Mononuclear cell (primary cell): ENCODE data around the gene PSMC3. TPM values are rescaled to one million over a fixed set of nuclear protein-coding genes. Genes with fewer than 3 reads are reported as not detected.
A peak's percentile ranks its signal among the peaks of the same experiment; 100 is the strongest.

Experiments used
- H3K27me3 ChIP-seq: 2 replicates; pipeline ENCODE4 v1.6.0; 2011; ENCODE audit warnings: low read length, control low read depth; ENCODE audit not compliant: insufficient read depth
- H3K4me1 ChIP-seq: 2 replicates; pipeline ENCODE4 v1.5.1; 2011; ENCODE audit warnings: mild to moderate bottlenecking, low read length, control low read depth; ENCODE audit not compliant: insufficient read depth
- H3K4me3 ChIP-seq: 2 replicates; pipeline ENCODE4 v1.5.1; 2011; ENCODE audit warnings: mild to moderate bottlenecking, low read length, moderate library complexity
- H3K9me3 ChIP-seq: 2 replicates; pipeline ENCODE4 v1.5.1; 2011; ENCODE audit warnings: low read depth, mild to moderate bottlenecking, control low read depth, low read length
- total RNA-seq: library from RNA; depleted of rRNA; stranded (reverse); fragments of >200 nt; gene quantifications from one replicate; pipeline ENCODE4 v1.2.3, GENCODE V29; 2012

PSMC3 gene
- total RNA-seq, 1 donor: 48.7 TPM

DNA sequence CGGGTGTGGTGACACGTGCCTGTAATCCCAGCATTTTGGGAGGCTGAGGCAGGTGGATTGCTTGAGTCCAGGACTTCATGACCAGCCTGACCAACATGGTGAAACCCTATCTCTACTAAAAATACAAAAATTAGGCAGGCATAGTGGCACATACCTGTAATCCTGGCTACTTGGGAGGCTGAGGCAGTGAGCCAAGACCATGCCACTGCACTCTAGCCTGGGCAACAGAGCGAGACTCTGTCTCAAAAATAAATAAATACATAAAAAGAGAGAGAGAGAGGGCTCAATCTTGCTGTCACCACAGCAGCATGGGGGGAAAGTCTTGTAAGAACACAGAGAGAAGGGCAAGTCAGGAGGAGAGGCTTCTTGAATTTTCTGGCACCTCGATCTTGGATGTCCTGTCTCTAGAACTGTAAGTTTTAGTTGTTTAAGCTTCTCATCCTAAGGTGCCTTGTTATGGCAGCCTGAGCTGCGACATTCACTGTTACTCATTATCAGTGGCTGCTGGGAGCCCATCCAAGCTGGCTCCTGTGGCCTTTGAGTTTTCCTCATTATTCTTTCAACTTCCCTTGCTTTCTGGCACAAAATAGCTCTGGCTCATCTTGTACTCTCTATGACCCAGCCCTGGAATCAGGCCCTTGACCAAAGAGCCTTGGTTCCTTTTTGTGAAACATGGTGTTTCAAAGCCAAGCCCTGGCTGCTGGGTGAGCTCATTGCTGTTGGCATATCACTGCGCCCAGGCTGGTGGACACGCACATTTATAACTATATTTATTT is 8.0 kb upstream of the PSMC3 start:
- no peaks in the 10 kb centered on the region for H3K4me1 ChIP-seq
- H3K27me3 ChIP-seq: no peaks in the 10 kb centered on the region
- no peaks in the 10 kb centered on the region for H3K9me3 ChIP-seq
- H3K4me3 ChIP-seq: no peak overlapping the region

DNA sequence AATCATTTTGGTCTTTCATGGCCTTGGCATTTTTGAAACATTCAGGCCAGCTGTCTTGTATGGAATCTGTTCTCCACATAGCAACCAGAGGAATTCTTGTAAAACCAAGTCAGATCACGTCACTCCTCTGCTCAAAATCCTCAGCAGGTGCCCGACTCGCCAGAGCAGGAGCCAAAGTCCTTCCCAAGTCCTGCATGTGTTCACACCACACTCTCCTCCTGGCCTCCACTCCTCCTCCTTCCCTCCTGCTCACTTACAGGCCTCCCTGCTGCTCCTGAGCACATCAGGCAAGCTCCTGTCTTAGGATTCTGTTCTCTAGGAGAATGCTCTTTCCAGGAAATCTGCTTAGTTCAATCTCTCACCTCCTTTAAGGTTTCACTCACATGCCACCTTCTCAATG is 6.9 kb upstream of the PSMC3 start:
- H3K4me1 ChIP-seq: no peaks in the 10 kb centered on the region
- H3K4me3 ChIP-seq: no peak overlapping the region
- H3K9me3 ChIP-seq: no peaks in the 10 kb centered on the region
- H3K27me3 ChIP-seq: no peaks in the 10 kb centered on the region

DNA sequence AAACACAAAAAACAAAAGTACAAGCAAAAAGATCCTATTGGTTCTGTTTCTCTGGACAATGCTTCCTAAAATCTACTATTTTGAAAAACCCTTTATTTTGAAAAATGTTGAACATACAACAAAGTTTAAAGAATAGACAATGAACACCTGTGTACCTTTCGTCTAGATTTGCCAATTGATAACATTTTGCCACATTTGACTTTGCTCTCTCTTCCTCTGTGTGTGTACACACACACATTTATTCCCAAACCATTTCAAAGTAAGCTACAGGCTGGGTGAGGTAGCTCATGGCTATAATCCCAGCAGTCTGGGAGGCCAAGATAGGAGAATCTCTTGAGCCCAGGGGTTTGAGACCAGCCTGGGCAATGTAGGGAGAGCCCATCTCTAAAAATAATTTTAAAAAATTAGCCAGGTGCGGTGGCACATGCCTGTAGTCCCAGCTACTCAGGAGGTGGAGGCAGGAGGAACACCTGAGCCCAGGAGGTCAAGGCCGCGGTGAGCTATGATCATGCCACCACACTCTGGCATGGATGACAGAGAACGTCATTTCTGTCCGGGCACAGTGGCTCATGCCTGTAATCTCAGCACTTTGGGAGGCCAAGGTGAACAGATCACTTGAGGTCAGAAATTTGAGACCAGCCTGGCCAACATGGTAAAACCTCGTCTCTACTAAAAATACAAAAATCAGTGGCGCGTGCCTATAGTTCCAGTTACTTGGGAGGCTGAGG is 5.3 kb upstream of the PSMC3 start:
- Histone ChIP-seq H3K4me1 (peaks cover 6% of the 10 kb centered on the region), H3K4me3 (no peak overlapping the region), H3K27me3 (no peaks in the 10 kb centered on the region), H3K9me3 (no peaks in the 10 kb centered on the region)

DNA sequence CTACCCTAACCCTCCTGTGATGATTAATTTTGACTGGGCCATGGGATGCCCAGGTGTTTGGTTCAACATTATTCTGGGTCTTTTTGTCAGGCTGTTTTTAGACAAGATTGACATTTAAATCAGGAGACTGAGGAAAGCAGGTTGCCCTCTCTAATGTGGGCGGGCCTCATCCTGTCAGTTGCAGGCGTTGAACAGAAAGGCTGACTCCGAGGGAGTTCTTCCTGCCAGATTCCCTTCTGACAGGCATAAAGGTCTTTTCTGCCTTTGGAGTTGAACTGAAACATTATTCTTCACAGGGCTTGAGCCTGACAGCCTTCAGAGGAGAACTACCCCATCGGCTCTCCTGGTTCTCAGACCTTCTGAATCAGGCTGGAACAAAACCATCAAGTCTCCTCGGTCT is 4.3 kb upstream of the PSMC3 start:
- Histone ChIP-seq H3K9me3 (no peaks in the 10 kb centered on the region), H3K27me3 (no peaks in the 10 kb centered on the region), H3K4me1 (peaks cover 8% of the 10 kb centered on the region), H3K4me3 (no peak overlapping the region)

DNA sequence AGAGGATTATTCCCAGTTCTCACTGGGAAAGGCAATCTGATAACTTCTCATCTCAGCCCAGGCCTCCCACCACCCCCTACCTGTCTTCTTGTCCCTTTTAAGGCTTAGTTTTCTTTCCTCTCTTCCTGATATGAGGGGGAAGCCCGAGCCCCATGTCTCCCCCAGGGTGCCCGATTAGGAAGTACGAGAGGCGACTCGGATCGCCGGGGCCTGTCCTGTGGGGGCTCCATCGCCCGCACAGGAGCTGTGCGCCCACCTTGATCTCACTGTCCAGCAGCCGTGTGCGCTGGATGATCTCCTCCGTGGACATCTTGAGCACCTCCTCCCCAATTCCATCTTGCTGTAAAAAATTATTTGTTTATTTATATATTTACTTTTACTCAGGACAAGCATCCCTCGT is 628 bp downstream of the PSMC3 start:
- Histone ChIP-seq H3K9me3 (no peaks in the 10 kb centered on the region), H3K4me1 (peaks cover 18% of the 10 kb centered on the region), H3K27me3 (no peaks in the 10 kb centered on the region), H3K4me3 (peak overlapping the region; percentile 99)

DNA sequence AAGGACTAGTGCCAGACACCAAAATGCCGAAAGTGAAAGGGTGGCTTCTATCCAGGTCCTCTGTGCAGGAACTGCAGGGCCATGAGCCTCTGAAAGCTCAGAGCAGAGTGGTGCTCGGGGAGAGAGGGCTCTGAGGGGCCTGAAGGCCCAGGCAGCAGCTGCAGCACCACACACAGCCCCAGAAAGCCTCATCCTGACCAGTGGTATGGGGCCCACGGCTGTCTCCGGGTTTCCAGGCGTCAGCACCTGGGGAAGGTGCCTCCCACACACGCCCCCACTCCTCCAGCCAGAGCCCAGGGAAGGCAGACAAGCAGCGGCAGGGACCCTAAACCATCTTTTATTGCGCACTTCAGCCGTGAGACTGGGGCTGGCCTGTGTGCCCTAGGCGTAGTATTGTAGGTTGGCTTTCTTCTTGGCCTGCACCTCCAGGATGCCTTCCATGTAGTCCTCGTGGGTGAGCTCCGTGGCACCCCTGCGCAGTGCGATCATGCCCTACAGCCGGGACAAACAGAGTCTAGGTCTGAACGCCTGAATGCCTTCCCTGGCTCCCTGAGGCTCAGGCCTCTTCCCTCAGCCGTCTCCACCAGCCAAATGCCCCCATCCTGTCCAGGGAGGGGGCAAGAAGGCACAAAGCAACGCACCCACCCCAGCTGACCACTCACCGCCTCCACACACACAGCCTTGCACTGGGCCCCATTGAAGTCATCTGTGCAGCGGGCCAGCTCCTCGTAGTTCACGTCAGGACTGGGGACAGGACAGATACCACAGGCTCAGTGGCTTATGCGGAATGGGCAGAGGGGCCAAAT is 7.6 kb downstream of the PSMC3 start:
- Histone ChIP-seq H3K27me3 (no peaks in the 10 kb centered on the region), H3K4me1 (no peaks in the 10 kb centered on the region), H3K9me3 (no peaks in the 10 kb centered on the region), H3K4me3 (no peak overlapping the region)

DNA sequence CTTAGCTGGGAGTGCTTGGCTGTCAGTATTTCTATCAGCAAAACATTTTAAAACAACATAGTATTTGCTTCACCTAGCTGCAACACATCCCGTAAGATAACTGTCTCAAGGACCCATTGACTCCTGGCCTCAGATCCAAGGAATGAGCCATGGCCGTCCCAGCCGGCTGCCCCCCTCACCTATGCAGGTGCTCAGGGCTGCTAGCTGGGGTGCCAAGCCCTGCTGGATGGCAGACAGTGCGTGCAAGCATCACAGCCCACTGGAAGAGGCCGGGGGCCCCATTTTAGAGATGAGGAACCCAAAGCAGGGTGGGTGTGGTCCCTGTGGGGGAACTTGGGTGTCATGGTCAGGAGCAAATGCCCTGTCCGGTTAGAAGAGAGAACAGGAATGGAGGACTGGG is 8.5 kb downstream of the PSMC3 start:
- Histone ChIP-seq H3K4me1 (no peaks in the 10 kb centered on the region), H3K9me3 (no peaks in the 10 kb centered on the region), H3K27me3 (no peaks in the 10 kb centered on the region), H3K4me3 (no peak overlapping the region)

DNA sequence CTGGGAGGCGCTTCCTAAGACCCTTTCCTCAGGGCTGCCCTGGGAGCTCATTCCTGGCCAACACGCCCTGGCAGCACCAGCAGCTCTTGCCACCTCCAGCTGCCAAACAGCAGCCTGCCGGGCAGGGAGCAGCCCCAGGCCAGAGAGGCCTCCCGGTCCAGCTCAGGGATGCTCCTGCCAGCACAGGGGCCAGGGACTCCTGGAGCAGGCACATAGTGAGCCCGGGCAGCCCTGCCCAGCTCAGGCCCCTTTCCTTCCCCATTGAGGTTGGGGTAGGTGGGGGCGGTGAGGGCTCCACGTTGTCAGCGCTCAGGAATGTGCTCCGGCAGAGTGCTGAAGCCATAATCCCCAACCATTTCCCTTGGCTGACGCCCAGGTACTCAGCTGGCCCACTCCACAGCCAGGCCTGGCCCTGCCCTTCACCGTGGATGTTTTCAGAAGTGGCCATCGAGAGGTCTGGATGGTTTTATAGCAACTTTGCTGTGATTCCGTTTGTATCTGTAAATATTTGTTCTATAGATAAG is 10.2 kb downstream of the PSMC3 start:
- Histone ChIP-seq H3K4me3 (no peak overlapping the region), H3K9me3 (no peaks in the 10 kb centered on the region), H3K4me1 (no peaks in the 10 kb centered on the region), H3K27me3 (no peaks in the 10 kb centered on the region)

DNA sequence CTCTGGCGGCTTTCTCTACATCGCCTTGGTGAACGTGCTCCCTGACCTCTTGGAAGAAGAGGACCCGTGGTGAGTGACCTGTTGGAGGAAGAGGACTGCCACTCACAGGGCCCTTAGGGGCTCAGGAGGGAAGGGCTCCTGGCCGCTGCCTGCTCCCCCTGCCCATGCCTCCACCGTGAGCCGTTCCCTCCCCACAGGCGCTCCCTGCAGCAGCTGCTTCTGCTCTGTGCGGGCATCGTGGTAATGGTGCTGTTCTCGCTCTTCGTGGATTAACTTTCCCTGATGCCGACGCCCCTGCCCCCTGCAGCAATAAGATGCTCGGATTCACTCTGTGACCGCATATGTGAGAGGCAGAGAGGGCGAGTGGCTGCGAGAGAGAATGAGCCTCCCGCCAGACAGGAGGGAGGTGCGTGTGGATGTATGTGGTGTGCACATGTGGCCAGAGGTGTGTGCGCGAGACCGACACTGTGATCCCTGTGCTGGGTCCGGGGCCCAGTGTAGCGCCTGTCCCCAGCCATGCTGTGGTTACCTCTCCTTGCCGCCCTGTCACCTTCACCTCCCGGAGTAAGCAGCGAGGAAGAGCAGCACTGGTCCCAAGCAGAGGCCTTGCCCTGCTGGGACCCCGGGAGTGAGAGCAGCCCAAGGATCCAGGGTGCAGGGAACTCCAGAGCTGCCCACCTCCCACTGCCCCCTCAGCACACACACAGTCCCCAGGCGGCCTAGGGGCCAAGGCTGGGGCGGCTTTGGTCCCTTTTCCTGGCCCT is 11.0 kb downstream of the PSMC3 start:
- no peaks in the 10 kb centered on the region for H3K27me3 ChIP-seq
- H3K9me3 ChIP-seq: no peaks in the 10 kb centered on the region
- no peaks in the 10 kb centered on the region for H3K4me1 ChIP-seq
- H3K4me3 ChIP-seq: no peak overlapping the region

DNA sequence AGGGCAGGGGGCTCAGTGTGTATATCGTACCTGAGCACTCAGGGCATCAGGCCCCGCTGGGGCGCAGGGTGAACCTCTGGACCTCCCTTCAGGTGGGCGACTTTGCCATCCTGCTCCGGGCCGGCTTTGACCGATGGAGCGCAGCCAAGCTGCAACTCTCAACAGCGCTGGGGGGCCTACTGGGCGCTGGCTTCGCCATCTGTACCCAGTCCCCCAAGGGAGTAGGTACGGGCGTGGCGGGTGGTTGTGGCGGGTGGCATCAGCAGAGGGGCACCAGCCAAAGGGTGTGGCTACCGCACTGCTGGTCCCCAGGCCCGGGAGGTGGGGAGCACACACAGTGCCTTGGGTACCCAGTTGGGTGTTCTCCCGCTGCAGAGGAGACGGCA is 11.6 kb downstream of the PSMC3 start:
- no peak overlapping the region for H3K4me3 ChIP-seq

DNA sequence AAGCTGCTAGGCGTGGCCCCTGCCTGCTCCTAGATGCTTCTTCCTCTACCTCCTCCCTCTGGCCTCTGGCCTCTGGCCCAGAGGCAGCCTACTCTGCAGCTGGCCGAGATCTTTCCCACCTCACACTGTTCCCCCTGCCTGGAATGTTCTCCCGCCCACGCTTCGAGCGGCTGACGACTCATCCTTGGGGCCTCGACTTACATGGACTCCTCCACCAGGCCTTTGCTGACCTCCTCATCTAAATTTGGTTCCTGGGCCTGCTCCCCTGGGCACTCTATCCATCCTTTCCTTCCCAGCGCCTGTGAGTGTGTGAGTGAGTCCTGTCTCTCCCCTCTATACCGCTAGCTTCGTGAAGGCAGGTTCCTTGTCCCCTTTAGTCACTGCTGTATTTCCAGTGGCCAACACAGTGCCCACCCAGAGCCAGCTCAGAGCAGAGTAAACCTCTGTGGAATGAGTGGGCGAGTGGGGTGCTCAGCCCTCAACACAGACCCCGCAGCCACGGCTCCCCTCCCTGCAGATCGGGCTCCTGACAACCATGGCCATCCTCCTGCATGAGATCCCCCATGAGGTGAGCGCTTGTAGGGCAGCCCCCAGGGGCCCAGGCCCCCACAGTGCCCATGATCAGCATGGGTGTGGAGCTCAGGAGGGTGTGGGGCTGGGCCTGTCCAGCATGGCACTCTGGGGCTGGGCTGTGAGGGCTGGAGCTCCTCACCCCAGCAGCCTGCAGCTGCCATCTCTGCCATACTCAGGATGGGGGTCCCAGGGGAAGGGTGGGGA is 12.1 kb downstream of the PSMC3 start:
- no peaks in the 10 kb centered on the region for H3K9me3 ChIP-seq
- no peak overlapping the region for H3K4me3 ChIP-seq
- H3K4me1 ChIP-seq: peaks cover 5% of the 10 kb centered on the region
- H3K27me3 ChIP-seq: no peaks in the 10 kb centered on the region

More for the DNA sequence above, 11.6 kb downstream of the PSMC3 start:
- H3K27me3 ChIP-seq: no peaks in the 10 kb centered on the region
- no peaks in the 10 kb centered on the region for H3K9me3 ChIP-seq
- H3K4me1 ChIP-seq: no peaks in the 10 kb centered on the region

DNA sequence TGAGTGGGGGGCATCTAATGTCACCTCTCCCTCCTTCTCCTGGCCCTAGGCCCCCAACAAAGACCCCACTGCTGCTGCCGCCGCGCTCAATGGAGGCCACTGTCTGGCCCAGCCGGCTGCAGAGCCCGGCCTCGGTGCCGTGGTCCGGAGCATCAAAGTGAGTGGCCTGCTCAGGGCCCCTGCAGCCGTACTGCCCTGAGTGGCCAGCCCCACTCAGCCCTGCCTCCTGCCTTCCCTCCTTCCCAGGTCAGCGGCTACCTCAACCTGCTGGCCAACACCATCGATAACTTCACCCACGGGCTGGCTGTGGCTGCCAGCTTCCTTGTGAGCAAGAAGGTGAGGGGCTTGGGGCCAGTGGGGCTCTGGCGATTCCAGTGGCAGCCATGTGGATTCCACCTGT is 12.9 kb downstream of the PSMC3 start:
- Histone ChIP-seq H3K27me3 (no peaks in the 10 kb centered on the region), H3K4me1 (peaks cover 9% of the 10 kb centered on the region), H3K4me3 (no peak overlapping the region), H3K9me3 (no peaks in the 10 kb centered on the region)

DNA sequence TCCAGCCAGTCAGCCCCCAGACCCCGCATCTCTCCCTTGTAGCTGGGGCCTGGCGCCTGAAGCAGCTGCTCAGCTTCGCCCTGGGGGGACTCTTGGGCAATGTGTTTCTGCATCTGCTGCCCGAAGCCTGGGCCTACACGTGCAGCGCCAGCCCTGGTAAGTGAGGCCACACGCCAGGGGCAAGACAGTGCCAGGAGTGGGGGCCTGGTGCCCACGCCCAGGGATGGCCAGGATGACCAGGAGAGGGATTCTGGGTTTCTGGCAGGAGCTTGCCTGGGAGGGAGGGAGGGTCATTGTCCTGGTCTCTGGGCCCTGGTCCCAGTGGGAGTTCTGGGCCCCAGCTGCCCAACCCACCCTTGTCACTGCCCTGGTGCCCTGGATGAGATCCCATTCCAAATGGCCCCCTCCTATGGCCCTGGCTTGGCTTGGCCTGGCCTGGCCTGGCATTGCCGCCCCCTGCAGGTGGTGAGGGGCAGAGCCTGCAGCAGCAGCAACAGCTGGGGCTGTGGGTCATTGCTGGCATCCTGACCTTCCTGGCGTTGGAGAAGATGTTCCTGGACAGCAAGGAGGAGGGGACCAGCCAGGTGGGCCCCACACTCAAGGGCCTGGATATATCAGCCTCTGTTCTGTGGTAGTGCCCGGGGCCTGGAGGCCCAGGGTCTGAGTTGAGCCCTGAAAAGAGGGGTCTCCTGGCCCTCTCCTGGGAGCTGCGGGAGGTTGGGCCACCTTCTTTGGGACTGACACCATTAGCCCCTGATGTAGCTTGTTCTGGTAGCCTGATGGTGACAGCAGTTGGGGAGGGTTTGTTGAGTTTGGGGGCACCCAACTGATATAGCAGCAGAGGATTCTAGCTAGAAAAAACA is 14.1 kb downstream of the PSMC3 start:
- no peaks in the 10 kb centered on the region for H3K9me3 ChIP-seq
- H3K4me3 ChIP-seq: no peak overlapping the region
- no peaks in the 10 kb centered on the region for H3K27me3 ChIP-seq
- H3K4me1 ChIP-seq: peaks cover 18% of the 10 kb centered on the region
